Measurements from ENCODE around the gene CYS1. TPM values are rescaled to one million over a fixed set of nuclear protein-coding genes. Genes with fewer than 3 reads are reported as not detected.

Gene CYS1
- total RNA-seq, 1 experiment from 2014 or later = 1.2 TPM

GRCh38 chr2:10122500-10123280 lies 42.5 kb upstream of the CYS1 start, which contains the start of gene RRM2 (continued):
- TF ChIP-seq, protein P1, sequence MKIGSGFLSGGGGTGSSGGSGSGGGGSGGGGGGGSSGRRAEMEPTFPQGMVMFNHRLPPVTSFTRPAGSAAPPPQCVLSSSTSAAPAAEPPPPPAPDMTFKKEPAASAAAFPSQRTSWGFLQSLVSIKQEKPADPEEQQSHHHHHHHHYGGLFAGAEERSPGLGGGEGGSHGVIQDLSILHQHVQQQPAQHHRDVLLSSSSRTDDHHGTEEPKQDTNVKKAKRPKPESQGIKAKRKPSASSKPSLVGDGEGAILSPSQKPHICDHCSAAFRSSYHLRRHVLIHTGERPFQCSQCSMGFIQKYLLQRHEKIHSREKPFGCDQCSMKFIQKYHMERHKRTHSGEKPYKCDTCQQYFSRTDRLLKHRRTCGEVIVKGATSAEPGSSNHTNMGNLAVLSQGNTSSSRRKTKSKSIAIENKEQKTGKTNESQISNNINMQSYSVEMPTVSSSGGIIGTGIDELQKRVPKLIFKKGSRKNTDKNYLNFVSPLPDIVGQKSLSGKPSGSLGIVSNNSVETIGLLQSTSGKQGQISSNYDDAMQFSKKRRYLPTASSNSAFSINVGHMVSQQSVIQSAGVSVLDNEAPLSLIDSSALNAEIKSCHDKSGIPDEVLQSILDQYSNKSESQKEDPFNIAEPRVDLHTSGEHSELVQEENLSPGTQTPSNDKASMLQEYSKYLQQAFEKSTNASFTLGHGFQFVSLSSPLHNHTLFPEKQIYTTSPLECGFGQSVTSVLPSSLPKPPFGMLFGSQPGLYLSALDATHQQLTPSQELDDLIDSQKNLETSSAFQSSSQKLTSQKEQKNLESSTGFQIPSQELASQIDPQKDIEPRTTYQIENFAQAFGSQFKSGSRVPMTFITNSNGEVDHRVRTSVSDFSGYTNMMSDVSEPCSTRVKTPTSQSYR (CRISPR knock-in tag; IDR thresholded peaks at IDR 0.05) = peak; percentile 25; the same call in 1 of the 2 replicates
- peak; percentile 59; the same call in 1 of the 2 replicates for TF ChIP-seq FOXP1 (CRISPR knock-in tag; IDR thresholded peaks at IDR 0.05; ENCODE audit: borderline replicate concordance)
- TF ChIP-seq ZNF232 (CRISPR knock-in tag; IDR thresholded peaks at IDR 0.05) = peak; percentile 63; the same call in 1 of the 2 replicates
- no peak; the same call in none of the 2 replicates for TF ChIP-seq TP53 (CRISPR knock-in tag; IDR thresholded peaks at IDR 0.05)
- peak; percentile 60 for TF ChIP-seq SP1 (CRISPR knock-in tag; conservative IDR thresholded peaks at IDR 0.05)
- TF ChIP-seq RELA (CRISPR knock-in tag; IDR thresholded peaks at IDR 0.05; ENCODE audit: borderline replicate concordance) = peak; percentile 48; the same call in 1 of the 2 replicates
- TF ChIP-seq, protein P2, sequence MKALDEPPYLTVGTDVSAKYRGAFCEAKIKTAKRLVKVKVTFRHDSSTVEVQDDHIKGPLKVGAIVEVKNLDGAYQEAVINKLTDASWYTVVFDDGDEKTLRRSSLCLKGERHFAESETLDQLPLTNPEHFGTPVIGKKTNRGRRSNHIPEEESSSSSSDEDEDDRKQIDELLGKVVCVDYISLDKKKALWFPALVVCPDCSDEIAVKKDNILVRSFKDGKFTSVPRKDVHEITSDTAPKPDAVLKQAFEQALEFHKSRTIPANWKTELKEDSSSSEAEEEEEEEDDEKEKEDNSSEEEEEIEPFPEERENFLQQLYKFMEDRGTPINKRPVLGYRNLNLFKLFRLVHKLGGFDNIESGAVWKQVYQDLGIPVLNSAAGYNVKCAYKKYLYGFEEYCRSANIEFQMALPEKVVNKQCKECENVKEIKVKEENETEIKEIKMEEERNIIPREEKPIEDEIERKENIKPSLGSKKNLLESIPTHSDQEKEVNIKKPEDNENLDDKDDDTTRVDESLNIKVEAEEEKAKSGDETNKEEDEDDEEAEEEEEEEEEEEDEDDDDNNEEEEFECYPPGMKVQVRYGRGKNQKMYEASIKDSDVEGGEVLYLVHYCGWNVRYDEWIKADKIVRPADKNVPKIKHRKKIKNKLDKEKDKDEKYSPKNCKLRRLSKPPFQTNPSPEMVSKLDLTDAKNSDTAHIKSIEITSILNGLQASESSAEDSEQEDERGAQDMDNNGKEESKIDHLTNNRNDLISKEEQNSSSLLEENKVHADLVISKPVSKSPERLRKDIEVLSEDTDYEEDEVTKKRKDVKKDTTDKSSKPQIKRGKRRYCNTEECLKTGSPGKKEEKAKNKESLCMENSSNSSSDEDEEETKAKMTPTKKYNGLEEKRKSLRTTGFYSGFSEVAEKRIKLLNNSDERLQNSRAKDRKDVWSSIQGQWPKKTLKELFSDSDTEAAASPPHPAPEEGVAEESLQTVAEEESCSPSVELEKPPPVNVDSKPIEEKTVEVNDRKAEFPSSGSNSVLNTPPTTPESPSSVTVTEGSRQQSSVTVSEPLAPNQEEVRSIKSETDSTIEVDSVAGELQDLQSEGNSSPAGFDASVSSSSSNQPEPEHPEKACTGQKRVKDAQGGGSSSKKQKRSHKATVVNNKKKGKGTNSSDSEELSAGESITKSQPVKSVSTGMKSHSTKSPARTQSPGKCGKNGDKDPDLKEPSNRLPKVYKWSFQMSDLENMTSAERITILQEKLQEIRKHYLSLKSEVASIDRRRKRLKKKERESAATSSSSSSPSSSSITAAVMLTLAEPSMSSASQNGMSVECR (CRISPR knock-in tag; IDR thresholded peaks at IDR 0.05; ENCODE audit: borderline replicate concordance) = peak; percentile 93
- TF ChIP-seq ZNF138 (CRISPR knock-in tag; conservative IDR thresholded peaks at IDR 0.05) = no peak
- TF ChIP-seq FOXP4 (CRISPR knock-in tag; IDR thresholded peaks at IDR 0.05) = peak; percentile 86; the same call in 1 of the 2 replicates
- TF ChIP-seq NFE2L1 (CRISPR knock-in tag; IDR thresholded peaks at IDR 0.05) = peak; percentile 94
- no peak for TF ChIP-seq ATF2 (CRISPR knock-in tag; IDR thresholded peaks at IDR 0.05; ENCODE audit: borderline replicate concordance, low read depth)
- no peak for TF ChIP-seq ZNF512 (CRISPR knock-in tag; IDR thresholded peaks at IDR 0.05; ENCODE audit: borderline replicate concordance)
- TF ChIP-seq, protein P3, sequence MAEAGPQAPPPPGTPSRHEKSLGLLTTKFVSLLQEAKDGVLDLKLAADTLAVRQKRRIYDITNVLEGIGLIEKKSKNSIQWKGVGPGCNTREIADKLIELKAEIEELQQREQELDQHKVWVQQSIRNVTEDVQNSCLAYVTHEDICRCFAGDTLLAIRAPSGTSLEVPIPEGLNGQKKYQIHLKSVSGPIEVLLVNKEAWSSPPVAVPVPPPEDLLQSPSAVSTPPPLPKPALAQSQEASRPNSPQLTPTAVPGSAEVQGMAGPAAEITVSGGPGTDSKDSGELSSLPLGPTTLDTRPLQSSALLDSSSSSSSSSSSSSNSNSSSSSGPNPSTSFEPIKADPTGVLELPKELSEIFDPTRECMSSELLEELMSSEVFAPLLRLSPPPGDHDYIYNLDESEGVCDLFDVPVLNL (CRISPR knock-in tag; IDR thresholded peaks at IDR 0.05; ENCODE audit: borderline replicate concordance, low read depth) = peak; percentile 100
- TF ChIP-seq, protein P4, sequence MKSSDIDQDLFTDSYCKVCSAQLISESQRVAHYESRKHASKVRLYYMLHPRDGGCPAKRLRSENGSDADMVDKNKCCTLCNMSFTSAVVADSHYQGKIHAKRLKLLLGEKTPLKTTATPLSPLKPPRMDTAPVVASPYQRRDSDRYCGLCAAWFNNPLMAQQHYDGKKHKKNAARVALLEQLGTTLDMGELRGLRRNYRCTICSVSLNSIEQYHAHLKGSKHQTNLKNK (CRISPR knock-in tag; IDR thresholded peaks at IDR 0.05) = no peak
- peak; percentile 94 for TF ChIP-seq MYBL2 (CRISPR knock-in tag; IDR thresholded peaks at IDR 0.05)
- TF ChIP-seq GABPB1 (CRISPR knock-in tag; IDR thresholded peaks at IDR 0.05) = peak; percentile 97
- no peak for TF ChIP-seq CTCF (IDR thresholded peaks at IDR 0.05)
- TF ChIP-seq SOX15 (CRISPR knock-in tag; IDR thresholded peaks at IDR 0.05) = no peak
- no peak for TF ChIP-seq USF2 (CRISPR knock-in tag; IDR thresholded peaks at IDR 0.05)
- peak; percentile 70 for TF ChIP-seq SMAD3 (CRISPR knock-in tag; IDR thresholded peaks at IDR 0.05; ENCODE audit: borderline replicate concordance)
